Ammon's horn (tissue), 1 donor: ENCODE data around the gene FBXO45.
A peak's percentile ranks its signal among the peaks of the same experiment; 100 is the strongest.
"Not testable (repeated sequence)": the region's sequence is repeated elsewhere in the genome, so short reads cannot be mapped to it uniquely, and the experiment has no call there.

Experiments used
- DNase-seq: peaks from one replicate; pipeline ENCODE4 v3.0.0-alpha.2; 2016; ENCODE audit warnings: low spot score

FBXO45 gene

DNA sequence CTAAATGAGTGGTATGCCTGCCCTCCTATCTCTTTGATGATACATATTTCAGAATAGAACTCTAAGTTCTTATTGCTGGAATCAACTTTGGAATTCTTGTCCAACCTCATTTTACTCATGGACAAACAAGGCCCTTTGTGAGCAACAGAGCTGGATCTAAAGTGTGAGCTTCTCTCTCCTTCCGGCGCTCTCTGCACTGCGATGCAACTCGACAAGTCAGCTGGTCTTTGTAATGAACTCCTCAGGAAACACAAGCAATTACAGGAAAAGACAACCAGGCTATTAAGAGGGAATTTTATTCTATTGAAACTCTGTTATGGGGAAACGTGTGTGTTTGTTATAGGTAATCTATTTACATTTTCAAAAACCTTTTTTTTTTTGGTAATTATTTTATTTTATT, 50.8 kb downstream of the FBXO45 start:
- DNase-seq = peak; percentile 33

- not testable (repeated sequence) for DNase-seq
These were observed 51.2 kb downstream of the FBXO45 start for GRCh38 chr3:196619627-196620026.

GRCh38 chr3:196620161-196620604, 51.7 kb downstream of the FBXO45 start:
- DNase-seq = no peak

- no peak for DNase-seq
These were observed 52.2 kb downstream of the FBXO45 start for GRCh38 chr3:196620684-196621083.

DNA sequence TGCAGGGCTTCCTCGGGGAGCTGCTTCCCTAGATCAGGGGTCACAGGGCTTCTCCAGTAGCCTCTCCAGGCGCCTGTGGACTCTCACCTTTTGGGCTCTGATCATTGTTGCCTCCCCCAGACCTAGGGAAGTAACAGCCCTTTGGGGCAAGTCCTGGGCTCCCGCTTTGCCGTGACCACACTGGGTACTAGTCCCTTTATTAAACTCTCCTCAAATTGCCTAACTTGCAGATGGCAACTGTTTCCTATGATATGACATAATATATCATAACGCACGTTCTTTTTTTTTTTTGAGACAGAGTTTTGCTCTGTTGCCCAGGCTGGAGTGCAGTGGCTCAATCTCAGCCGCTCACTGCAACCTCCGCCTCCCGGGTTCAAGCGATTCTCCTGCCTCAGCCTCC, 53.2 kb downstream of the FBXO45 start:
- no peak for DNase-seq

- peak; percentile 33 for DNase-seq
These were observed 55.8 kb downstream of the FBXO45 start for GRCh38 chr3:196624067-196624790.

DNA sequence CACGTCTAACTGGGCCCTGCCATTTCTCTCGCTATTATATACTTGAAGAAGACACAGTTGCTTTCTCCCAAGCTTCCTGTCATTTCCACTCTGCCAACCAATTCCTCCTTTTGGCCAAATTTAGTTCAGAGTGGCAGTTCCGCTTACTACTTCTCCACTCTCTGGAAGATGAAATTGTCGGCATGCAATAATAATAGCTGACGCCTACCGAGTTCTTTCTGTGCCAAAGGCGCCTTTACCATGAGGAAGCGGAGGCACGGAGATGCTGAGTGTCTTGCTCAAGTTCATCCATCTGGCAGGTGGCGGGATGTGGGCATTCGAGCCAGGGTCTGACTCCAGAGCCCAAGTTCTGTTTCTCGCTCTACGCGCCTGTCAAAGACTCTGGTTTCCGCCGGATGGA, 56.4 kb downstream of the FBXO45 start:
- peak; percentile 72 for DNase-seq

- DNase-seq = no peak
These were observed 56.9 kb downstream of the FBXO45 start for GRCh38 chr3:196625331-196625730.

GRCh38 chr3:196627918-196628231, 59.4 kb downstream of the FBXO45 start:
- DNase-seq = no peak

DNA sequence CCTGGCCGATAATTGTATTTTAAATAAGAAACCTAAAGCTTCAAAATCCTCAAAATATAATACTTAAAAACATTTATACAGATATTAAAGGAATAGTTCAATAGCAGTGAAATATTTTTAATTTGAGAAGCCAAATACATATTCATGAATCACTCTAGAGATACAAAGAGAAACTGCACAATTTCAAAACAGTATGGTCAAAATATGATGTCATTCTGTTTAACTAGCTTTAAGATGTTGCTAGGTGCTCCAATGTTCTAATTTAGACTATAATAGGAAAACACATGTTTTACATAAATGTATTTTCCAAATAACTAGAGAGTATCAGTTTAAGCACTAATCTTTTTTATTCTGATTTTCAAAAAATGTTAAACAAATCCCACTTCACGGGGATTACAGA, 60.8 kb downstream of the FBXO45 start:
- no peak for DNase-seq

- no peak for DNase-seq
These were observed 63.2 kb downstream of the FBXO45 start for GRCh38 chr3:196631682-196632045.

DNA sequence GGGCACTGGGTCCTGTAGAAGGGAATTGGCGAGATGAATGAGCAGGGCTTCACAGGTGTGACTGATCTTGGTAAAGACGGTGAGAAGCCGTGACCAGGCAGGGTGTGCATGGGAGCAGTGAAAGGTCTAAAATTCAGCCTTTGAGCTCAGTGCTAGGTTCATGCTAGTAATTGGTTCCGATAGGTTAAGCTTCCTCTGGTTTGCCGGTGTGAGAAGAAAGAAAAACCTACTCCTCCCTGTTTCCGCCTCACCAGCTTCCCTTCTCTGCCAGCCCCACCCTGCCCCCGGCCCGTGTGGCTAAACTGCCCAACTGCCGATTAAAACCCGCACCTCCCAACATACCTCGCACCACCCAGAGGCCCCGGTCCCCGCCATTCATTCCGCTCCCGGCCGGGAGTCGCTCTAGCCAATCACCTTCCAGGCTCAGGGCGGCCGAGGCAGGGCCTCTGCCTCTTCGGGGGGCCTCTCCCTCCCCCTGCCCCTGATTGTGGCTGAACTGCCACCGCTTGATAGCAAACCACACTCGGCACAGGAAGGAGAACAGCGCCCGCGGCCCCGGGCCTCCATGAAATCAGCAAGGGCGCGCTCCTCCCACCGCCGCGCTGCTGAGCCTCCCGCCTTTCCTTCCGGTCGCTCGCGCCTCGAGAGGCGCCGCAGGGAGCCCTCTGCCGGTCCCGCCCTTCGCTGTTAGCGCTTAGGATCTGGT, 63.7 kb downstream of the FBXO45 start:
- DNase-seq = peak; percentile 86

DNA sequence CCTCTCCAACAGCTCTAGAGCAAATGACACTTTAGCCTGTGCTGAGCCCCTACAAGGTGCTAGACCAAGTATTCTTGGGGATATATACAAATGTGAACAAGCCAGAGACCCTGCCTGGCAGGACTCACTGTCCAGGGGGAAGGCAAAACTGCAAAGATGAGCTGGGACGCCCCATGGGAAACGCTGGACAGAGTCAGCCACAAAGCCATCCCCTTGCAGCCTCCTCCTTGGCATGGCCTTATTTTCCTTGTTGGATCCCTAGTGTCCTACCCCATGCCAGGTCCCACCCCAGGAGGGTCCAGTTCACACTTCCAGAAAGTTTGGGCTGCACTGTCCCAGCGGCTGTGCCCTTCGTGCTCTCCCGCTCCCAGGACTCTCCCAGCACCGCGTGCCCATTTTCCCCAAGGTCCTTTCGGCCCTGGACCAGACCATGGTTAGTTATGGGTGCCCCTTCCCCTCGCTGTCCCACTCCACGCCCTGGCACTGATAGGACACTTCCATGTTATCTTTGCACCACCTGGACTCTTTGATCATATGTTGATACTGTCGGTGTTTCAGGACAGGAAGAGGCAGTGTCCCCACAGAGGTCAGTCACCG, 65.2 kb downstream of the FBXO45 start:
- no peak for DNase-seq

DNA sequence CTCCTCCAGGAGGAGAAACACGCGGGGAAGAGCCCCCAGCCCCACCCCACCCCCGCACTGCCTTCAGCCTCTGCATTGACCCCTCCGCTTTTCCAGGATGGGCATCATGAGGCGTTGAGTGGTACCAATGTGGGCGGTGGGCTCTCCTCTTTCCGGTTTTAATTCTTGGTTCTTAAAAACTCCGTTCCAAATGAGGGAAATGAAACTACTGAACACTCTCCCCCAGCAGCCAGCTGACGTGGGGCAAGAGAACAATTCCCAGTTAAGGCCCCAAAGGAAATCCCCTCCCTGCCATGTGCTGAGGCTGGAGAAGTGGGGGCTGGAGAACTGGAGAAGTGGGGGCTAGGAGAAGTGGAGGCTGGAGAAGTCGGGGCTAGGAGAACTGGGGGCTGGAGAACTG, 65.8 kb downstream of the FBXO45 start:
- peak; percentile 26 for DNase-seq

DNA sequence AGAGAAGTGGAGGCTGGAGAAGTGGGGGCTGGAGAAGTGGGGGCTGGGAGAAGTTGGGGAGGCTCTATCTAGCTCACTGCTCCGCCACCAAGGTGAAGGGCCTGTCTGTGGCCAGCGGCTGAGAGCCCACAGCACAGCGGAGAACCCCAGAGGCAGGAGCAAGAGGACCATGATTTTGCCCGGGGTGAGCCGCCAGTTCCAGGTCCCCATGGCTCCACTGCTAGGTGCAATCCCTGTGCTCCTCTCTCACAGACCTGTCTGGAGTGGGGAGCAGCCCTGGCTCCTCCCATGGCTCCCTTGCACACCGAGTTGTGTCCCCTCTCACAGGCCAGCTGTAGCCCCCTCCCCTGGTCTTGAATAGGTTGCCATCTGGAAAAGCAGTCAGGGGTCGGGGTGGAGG, 66.4 kb downstream of the FBXO45 start:
- no peak for DNase-seq

- peak; percentile 22 for DNase-seq
These were observed 68.2 kb downstream of the FBXO45 start for GRCh38 chr3:196636369-196637349.

DNA sequence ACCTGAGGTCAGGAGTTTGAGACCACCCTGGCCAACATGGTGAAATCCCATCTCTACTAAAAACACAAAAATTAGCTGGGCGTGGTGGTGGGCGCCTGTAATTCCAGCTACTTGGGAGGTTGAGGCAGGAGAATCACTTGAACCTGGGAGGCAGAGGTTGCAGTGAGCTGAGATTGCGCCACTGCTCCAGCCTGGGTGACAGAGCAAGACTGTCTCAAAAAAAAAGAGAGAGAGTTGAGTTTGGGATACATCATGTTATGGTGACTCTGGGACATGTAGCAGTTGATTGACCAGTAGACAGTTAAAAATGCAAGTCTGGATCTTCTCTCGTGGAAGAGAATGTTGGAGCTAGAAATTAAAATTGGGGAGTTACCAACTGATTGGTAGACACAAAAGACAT, 69.5 kb downstream of the FBXO45 start:
- DNase-seq = not testable (repeated sequence)
